HUES64 (cell line): Measurements from ENCODE around the gene PRKAA2.

Experiments used
- H3K27ac ChIP-seq: 2 replicates; pipeline ENCODE4 v1.7.0; 2013; ENCODE audit warnings: low read depth, low read length, inconsistent platforms
- H3K27me3 ChIP-seq: 2 replicates; pipeline ENCODE4 v1.6.1; 2013; ENCODE audit warnings: mild to moderate bottlenecking, low read length; ENCODE audit not compliant: insufficient read depth
- H3K36me3 ChIP-seq: 2 replicates; pipeline ENCODE4 v1.6.1; 2013; ENCODE audit warnings: mild to moderate bottlenecking, low read length; ENCODE audit not compliant: insufficient read depth
- H3K4me1 ChIP-seq: 2 replicates; pipeline ENCODE4 v1.6.1; 2013; ENCODE audit warnings: mild to moderate bottlenecking, low read length, moderate library complexity; ENCODE audit not compliant: insufficient read depth
- H3K4me3 ChIP-seq: 2 replicates; pipeline ENCODE4 v1.5.1; 2013; ENCODE audit warnings: mild to moderate bottlenecking, low read length, moderate library complexity
- H3K9ac ChIP-seq: 2 replicates; pipeline ENCODE4 v1.6.1; 2013; ENCODE audit warnings: mild to moderate bottlenecking, low read depth, low read length
- H3K9me3 ChIP-seq: 2 replicates; pipeline ENCODE4 v1.6.1; 2013; ENCODE audit warnings: low read depth, low read length; ENCODE audit not compliant: insufficient read depth
- WGBS: fragments of 150-250, 120-280 bp; methylation state at CpG from one replicate; pipeline ENCODE4 v1.1.7; 2013; ENCODE audit warnings: missing lambda C conversion rate; 5-methylcytosine and 5-hydroxymethylcytosine counted together

PRKAA2 gene

DNA sequence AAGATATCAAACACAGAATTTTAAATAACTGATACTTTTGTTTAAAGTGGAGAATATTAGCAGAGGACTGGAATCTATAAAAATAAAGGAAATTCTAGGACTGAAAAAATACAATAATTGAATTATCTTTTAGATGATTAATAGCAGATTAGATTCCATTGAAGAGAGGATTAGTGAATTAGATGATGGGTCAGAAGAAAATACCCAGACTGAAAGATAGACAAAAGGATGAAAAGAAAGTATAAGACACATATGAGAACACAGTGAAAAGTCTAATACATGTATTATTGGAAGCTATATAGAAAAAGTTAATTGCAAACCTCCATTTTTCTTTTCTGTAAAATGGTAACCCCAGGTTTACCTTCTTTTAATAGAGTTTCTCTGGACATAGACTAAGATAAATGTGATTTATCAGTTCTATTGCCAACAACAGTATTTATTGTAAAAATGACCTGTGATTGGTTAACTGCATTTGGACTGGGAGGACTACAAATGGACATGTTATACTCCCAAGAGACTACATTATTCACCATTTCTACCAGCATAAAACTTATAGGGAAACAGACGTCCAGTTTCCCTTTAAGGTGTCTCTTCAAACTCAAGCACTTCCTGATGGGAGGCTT lies 11.0 kb downstream of the PRKAA2 start:
- Histone ChIP-seq H3K36me3 (peaks cover 7% of the 10 kb centered on the region; the same call in 1 of the 2 replicates), H3K27me3 (no peaks in the 10 kb centered on the region), H3K9me3 (peaks cover 18% of the 10 kb centered on the region), H3K9ac (no peak overlapping the region), H3K27ac (no peak overlapping the region), H3K4me1 (no peaks in the 10 kb centered on the region), H3K4me3 (no peak overlapping the region)
- 90% methylated on average over 1 of the region's 1 CpG for WGBS

DNA sequence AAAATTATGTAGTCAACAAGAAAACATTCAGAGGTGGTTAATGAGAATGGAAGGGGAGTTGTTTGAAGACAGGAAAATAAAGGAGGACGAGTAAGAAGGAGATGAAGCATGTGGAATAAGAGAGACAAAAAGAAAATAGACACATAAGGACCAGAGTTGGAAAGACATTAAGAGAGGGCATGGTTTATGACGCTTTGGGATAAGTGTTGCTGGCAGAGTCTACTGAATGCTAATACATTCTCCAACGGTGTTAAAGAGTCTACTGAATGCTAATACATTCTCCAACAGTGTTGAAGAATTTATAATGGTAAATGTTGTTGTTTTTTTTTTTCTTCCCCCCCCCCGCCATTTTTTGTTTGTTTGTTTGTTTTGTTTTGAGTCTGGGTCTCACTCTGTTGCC lies 13.1 kb downstream of the PRKAA2 start:
- no peak overlapping the region for H3K27ac ChIP-seq
- whole genome bisulfite sequencing: 96% methylated on average over 3 of the region's 4 CpGs
- H3K4me3 ChIP-seq: no peak overlapping the region
- H3K36me3 ChIP-seq: peaks cover 7% of the 10 kb centered on the region; the same call in 1 of the 2 replicates
- H3K9ac ChIP-seq: no peak overlapping the region
- no peaks in the 10 kb centered on the region for H3K27me3 ChIP-seq
- no peaks in the 10 kb centered on the region for H3K4me1 ChIP-seq
- H3K9me3 ChIP-seq: peaks cover 18% of the 10 kb centered on the region

- no peak overlapping the region for H3K27ac ChIP-seq
- H3K27me3 ChIP-seq: no peaks in the 10 kb centered on the region
- no peak overlapping the region for H3K9ac ChIP-seq
- peaks cover 7% of the 10 kb centered on the region; the same call in 1 of the 2 replicates for H3K36me3 ChIP-seq
- no peak overlapping the region for H3K4me3 ChIP-seq
- WGBS: 100% methylated on average over 1 of the region's 1 CpG
- H3K4me1 ChIP-seq: no peaks in the 10 kb centered on the region
- peaks cover 18% of the 10 kb centered on the region for H3K9me3 ChIP-seq
Observed at GRCh38 chr1:56660293-56660692, 15.2 kb downstream of the PRKAA2 start.

- Histone ChIP-seq H3K9ac (no peak overlapping the region), H3K4me3 (no peak overlapping the region), H3K9me3 (no peaks in the 10 kb centered on the region), H3K4me1 (peaks cover 4% of the 10 kb centered on the region; the same call in 1 of the 2 replicates), H3K27ac (no peak overlapping the region), H3K27me3 (no peaks in the 10 kb centered on the region), H3K36me3 (no peaks in the 10 kb centered on the region)
- 91% methylated on average over 3 of the region's 3 CpGs for WGBS
Observed at GRCh38 chr1:56663846-56664245, 18.7 kb downstream of the PRKAA2 start.

DNA sequence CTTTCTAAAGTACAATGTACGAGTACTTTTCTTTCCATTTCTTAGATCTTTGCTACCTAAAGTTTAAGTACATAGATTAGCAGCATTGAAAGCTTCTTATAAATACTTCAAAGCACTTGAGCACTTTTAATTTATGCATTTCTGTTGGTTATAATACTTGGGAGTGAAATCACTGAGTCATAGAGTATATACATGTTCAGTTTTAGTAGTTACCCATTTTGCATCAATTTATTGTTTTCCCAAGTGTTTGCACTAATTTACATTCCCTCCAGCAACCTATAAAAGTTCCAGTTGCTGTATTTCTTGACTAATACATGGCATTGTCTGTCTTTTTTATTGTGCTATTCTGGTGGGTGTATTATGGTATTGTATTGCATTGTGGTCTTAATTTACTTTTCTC lies 20.3 kb downstream of the PRKAA2 start:
- Histone ChIP-seq H3K27ac (no peak overlapping the region), H3K9ac (no peak overlapping the region), H3K4me3 (no peak overlapping the region), H3K4me1 (peaks cover 4% of the 10 kb centered on the region; the same call in 1 of the 2 replicates), H3K36me3 (no peaks in the 10 kb centered on the region), H3K27me3 (no peaks in the 10 kb centered on the region), H3K9me3 (no peaks in the 10 kb centered on the region)
- WGBS: 100% methylated on average over 1 of the region's 1 CpG

DNA sequence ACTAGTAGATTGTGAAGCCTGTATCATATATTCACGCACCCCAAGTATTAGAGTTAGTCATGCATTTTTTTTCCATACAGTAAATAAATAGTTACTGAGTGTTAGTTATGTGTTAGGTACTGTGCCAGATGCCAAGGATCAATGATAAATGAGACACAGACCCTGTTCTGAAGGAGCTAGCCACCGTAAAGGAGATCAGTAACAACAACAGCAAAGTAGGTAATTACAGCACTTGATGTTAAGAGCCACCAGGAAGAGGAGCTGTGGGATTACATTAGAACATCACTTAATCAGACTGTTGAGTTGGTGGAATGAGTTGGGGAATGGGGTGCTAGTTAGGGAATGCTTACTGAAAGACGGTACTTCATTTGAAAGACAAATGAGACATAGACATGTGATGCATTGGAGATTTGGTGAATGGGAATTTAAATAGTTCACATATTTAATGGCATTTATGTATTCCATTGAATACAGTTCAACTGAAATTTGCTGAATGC lies 21.0 kb downstream of the PRKAA2 start:
- WGBS: 85% methylated on average over 2 of the region's 3 CpGs

DNA sequence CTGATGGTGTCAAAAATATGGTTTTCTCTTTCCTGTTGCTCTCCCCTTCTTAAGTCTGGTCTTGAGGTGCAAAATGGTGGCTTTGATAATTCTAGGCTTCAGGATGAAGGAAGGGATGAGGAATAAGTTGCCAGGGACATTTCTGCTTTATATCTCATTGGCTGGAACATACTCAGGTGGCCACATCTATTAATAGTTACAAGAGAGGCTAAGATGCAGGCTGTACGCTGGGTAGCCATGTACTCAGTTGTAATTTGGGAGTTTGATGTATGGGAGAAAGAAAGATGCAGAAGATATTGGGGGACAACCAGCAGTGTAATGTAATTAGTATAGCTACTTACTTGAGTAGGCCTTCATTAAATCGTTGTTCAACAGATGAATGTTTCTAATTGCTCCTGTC lies 25.2 kb downstream of the PRKAA2 start:
- Histone ChIP-seq H3K9me3 (no peaks in the 10 kb centered on the region), H3K27me3 (no peaks in the 10 kb centered on the region), H3K4me3 (no peak overlapping the region), H3K4me1 (peaks cover 4% of the 10 kb centered on the region; the same call in 1 of the 2 replicates), H3K36me3 (no peaks in the 10 kb centered on the region), H3K9ac (no peak overlapping the region), H3K27ac (no peak overlapping the region)
- 95% methylated on average over 2 of the region's 2 CpGs for WGBS

More for the DNA sequence above, 21.0 kb downstream of the PRKAA2 start:
- Histone ChIP-seq H3K9me3 (no peaks in the 10 kb centered on the region), H3K4me3 (no peak overlapping the region), H3K36me3 (no peaks in the 10 kb centered on the region), H3K9ac (no peak overlapping the region), H3K27me3 (no peaks in the 10 kb centered on the region), H3K27ac (no peak overlapping the region), H3K4me1 (peaks cover 4% of the 10 kb centered on the region; the same call in 1 of the 2 replicates)

GRCh38 chr1:56671085-56671484 lies 26.0 kb downstream of the PRKAA2 start:
- 97% methylated on average over 3 of the region's 4 CpGs for WGBS
- Histone ChIP-seq H3K36me3 (no peaks in the 10 kb centered on the region), H3K9ac (no peak overlapping the region)

DNA sequence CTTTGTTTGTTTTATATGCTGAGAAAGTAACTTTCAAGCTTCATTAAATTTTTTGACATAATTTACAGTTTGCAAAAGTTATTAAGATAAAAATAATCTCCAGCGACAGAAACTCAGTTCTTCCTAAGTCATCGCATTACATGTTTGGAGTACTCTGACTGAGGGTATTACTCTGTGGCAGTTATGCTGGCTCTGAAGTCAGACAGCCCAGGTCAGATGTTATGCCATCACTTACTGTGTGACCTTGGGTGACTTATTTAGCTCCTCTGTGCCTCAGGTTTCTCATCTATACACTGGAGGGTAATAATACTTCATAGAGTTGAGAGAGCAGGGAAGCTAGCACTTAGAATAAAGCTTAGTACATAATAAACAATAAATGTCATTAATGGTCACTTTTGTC lies 26.4 kb downstream of the PRKAA2 start:
- 98% methylated on average over 2 of the region's 2 CpGs for WGBS
- H3K36me3 ChIP-seq: no peaks in the 10 kb centered on the region
- H3K27ac ChIP-seq: no peak overlapping the region
- no peaks in the 10 kb centered on the region for H3K4me1 ChIP-seq
- H3K9ac ChIP-seq: no peak overlapping the region
- no peak overlapping the region for H3K4me3 ChIP-seq
- H3K27me3 ChIP-seq: no peaks in the 10 kb centered on the region
- H3K9me3 ChIP-seq: no peaks in the 10 kb centered on the region

More at GRCh38 chr1:56671085-56671484, 26.0 kb downstream of the PRKAA2 start:
- H3K27me3 ChIP-seq: no peaks in the 10 kb centered on the region
- H3K9me3 ChIP-seq: no peaks in the 10 kb centered on the region
- no peak overlapping the region for H3K27ac ChIP-seq
- H3K4me1 ChIP-seq: peaks cover under 1% of the 10 kb centered on the region; the same call in 1 of the 2 replicates
- no peak overlapping the region for H3K4me3 ChIP-seq

DNA sequence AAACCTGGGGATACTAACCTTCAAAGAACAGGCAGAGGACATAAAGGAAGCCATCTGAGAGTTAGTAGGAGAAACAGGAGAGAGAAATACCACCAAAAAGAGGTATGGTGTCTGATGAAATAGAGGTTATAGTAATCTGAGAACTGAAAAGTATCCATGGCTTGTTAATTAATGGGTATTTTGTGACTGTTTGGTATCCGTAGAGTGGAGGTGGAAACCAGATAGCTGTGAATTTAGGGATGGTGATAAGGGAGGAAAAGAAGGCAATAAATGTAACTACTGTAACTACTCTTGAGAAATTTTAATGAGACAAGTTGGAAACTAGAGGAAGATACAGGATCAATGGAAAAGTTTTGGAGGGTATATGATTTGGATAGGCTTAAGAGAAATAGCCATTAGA lies 27.5 kb downstream of the PRKAA2 start:
- Histone ChIP-seq H3K9me3 (no peaks in the 10 kb centered on the region), H3K4me3 (no peak overlapping the region), H3K27me3 (no peaks in the 10 kb centered on the region), H3K27ac (no peak overlapping the region), H3K36me3 (no peaks in the 10 kb centered on the region), H3K4me1 (no peaks in the 10 kb centered on the region), H3K9ac (no peak overlapping the region)
- 91% methylated on average over 1 of the region's 1 CpG for WGBS

GRCh38 chr1:56675763-56676162 lies 30.6 kb downstream of the PRKAA2 start:
- no peak overlapping the region for H3K9ac ChIP-seq
- no peaks in the 10 kb centered on the region for H3K9me3 ChIP-seq
- no peaks in the 10 kb centered on the region for H3K4me1 ChIP-seq
- no peak overlapping the region for H3K27ac ChIP-seq
- 0 out of 2 replicates have a peak, but pooled peaks cover 5% of the 10 kb centered on the region for H3K36me3 ChIP-seq
- H3K4me3 ChIP-seq: no peak overlapping the region
- no peaks in the 10 kb centered on the region for H3K27me3 ChIP-seq
